CD4-positive, alpha-beta T cell (primary cell): ENCODE data around the gene PEX5. TPM values are rescaled to one million over a fixed set of nuclear protein-coding genes. Genes with fewer than 3 reads are reported as not detected.
"Not testable (repeated sequence)": the region's sequence is repeated elsewhere in the genome, so short reads cannot be mapped to it uniquely, and the experiment has no call there.

Experiments used
- ATAC-seq: fragments of 200-7000 bp; cut with Tn5 transposase; one replicate; pipeline ENCODE4 v1.10.0; 2022; ENCODE audit warnings: mild to moderate bottlenecking; ENCODE audit not compliant: poor library complexity
- CTCF ChIA-PET: fragments of 350-600 bp; sonication (Branson Sonifier 250); formaldehyde crosslinking; loops from one replicate; lab custom pipeline; 2021; ENCODE audit warnings: antibody characterized with exemption, inconsistent platforms; lab: Charles Lee
- POLR2A ChIA-PET: fragments of 350-600 bp; sonication (Branson Sonifier 250); formaldehyde crosslinking; loops from one replicate; lab custom pipeline; 2021; ENCODE audit warnings: antibody characterized with exemption, inconsistent platforms; lab: Charles Lee
- DNase-seq, 14 experiments: peaks; one replicate each; pipeline ENCODE4 v3.0.0-alpha.2; 2013 to 2020; ENCODE audit warnings: mixed read lengths in 2 of 14
- H3K27ac ChIP-seq, 2 donors: one replicate each; pipeline versions ENCODE4 v1.5.1 to v1.7.0; 2013; ENCODE audit warnings: low read length in 2 of 2, low read depth in 1 of 2, mild to moderate bottlenecking in 1 of 2
- H3K27me3 ChIP-seq, 2 experiments: 1 replicate in 1 of 2; 2 replicates in 1 of 2; pipeline versions ENCODE4 v1.6.1 to v1.7.0; 2013; ENCODE audit warnings: low read length in 2 of 2, control low read depth in 1 of 2, mild to moderate bottlenecking in 1 of 2, moderate library complexity in 1 of 2; ENCODE audit not compliant: insufficient read depth in 2 of 2, control insufficient read depth in 1 of 2
- H3K36me3 ChIP-seq: one replicate; pipeline ENCODE4 v1.6.1; 2013; ENCODE audit warnings: low read length, control low read depth; ENCODE audit not compliant: insufficient read depth
- H3K4me1 ChIP-seq: one replicate; pipeline ENCODE4 v1.6.1; 2013; ENCODE audit warnings: low read length, control low read depth; ENCODE audit not compliant: insufficient read depth
- H3K4me3 ChIP-seq: one replicate; pipeline ENCODE4 v1.5.1; 2013; ENCODE audit warnings: mild to moderate bottlenecking, low read length, moderate library complexity
- H3K9me3 ChIP-seq, 2 experiments: 1 replicate in 1 of 2; 2 replicates in 1 of 2; pipeline versions ENCODE4 v1.6.1 to v1.7.0; 2013; ENCODE audit warnings: low read length in 2 of 2, mild to moderate bottlenecking in 2 of 2, control low read depth in 1 of 2, moderate library complexity in 1 of 2; ENCODE audit not compliant: control insufficient read depth in 1 of 2, insufficient read depth in 1 of 2
- H3K27ac Mint-ChIP-seq: one replicate; pipeline ENCODE4 v1.8.0; 2020; ENCODE audit warnings: mixed read lengths
- H3K27me3 Mint-ChIP-seq: one replicate; pipeline ENCODE4 v1.8.0; 2021; ENCODE audit warnings: mixed read lengths
- H3K36me3 Mint-ChIP-seq: one replicate; pipeline ENCODE4 v1.8.0; 2021; ENCODE audit warnings: low read depth, mixed read lengths
- H3K4me1 Mint-ChIP-seq: one replicate; pipeline ENCODE4 v1.8.0; 2021; ENCODE audit warnings: low read depth, mixed read lengths
- H3K4me3 Mint-ChIP-seq: one replicate; pipeline ENCODE4 v1.8.0; 2020; ENCODE audit warnings: mild to moderate bottlenecking, mixed read lengths
- H3K9me3 Mint-ChIP-seq: one replicate; pipeline ENCODE4 v1.8.0; 2020; ENCODE audit warnings: mixed read lengths
- CTCF ChIP-seq: fragments of 200-600 bp; IDR thresholded peaks from one replicate; pipeline ENCODE4 v1.8.0; 2022; ENCODE audit warnings: antibody characterized with exemption, mild to moderate bottlenecking
- intact Hi-C, 2 experiments: fragments of 100-400 bp; cut with DNase I in 1 of 2; cut with micrococcal nuclease in 1 of 2; formaldehyde crosslinking; loops; one replicate each; pipeline versions ENCODE4 v1.15.1 to v1.9.0; 2023 to 2025; cut with DNase I, micrococcal nuclease
- total RNA-seq, 174 experiments: library from RNA in 2 of 174; stranded (reverse) in 2 of 174; gene quantifications; one replicate each; pipeline ENCODE4 v1.2.3 and lab custom pipeline; 2021 to 2026

Gene PEX5
- total RNA-seq, 2 experiments from 2014 or later, result 22.9 TPM

- ChIA-PET CTCF (no interaction called here), POLR2A (no interaction called here)
- no peak for DNase-seq
- Histone ChIP-seq H3K27ac (no peak overlapping the region), H3K9me3 (peaks cover 10 to 19% of the 10 kb centered on the region in 2 experiments), H3K36me3 (peaks cover 50% of the 10 kb centered on the region), H3K27me3 (no peaks in the 10 kb centered on the region), H3K4me3 (no peak overlapping the region), H3K4me1 (no peaks in the 10 kb centered on the region)
- H3K36me3 Mint-ChIP-seq, result peaks cover 69% of the 10 kb centered on the region
- H3K4me3 Mint-ChIP-seq, result no peak overlapping the region
- H3K27me3 Mint-ChIP-seq, result no peaks in the 10 kb centered on the region
- no peak overlapping the region for H3K27ac Mint-ChIP-seq
- no peak for TF ChIP-seq CTCF
- H3K9me3 Mint-ChIP-seq, result peaks cover 8% of the 10 kb centered on the region
- no peak for ATAC-seq
- intact Hi-C loops, result no loop called here
- no peaks in the 10 kb centered on the region for H3K4me1 Mint-ChIP-seq
Observed at GRCh38 chr12:7210642-7211151, 21.2 kb downstream of the PEX5 start.

GRCh38 chr12:7212678-7213077 is 23.2 kb downstream of the PEX5 start:
- H3K9me3 Mint-ChIP-seq, result peaks cover 8% of the 10 kb centered on the region

GRCh38 chr12:7213745-7214144 is 24.3 kb downstream of the PEX5 start:
- H3K4me3 ChIP-seq, H3K4me3 Mint-ChIP-seq, H3K27ac ChIP-seq, intact Hi-C loops, H3K27me3 ChIP-seq, ATAC-seq, H3K4me1 ChIP-seq, H3K27me3 Mint-ChIP-seq, H3K27ac Mint-ChIP-seq, H3K4me1 Mint-ChIP-seq, POLR2A ChIA-PET, DNase-seq, H3K9me3 Mint-ChIP-seq, CTCF ChIA-PET: not testable (repeated sequence)
- peaks cover 38% of the 10 kb centered on the region for H3K36me3 Mint-ChIP-seq
- peaks cover 25% of the 10 kb centered on the region for H3K36me3 ChIP-seq
- H3K9me3 ChIP-seq, result peaks cover 10 to 19% of the 10 kb centered on the region in 2 experiments

More at GRCh38 chr12:7212678-7213077, 23.2 kb downstream of the PEX5 start:
- no peaks in the 10 kb centered on the region for H3K27me3 Mint-ChIP-seq
- H3K4me3 Mint-ChIP-seq, result no peak overlapping the region
- ChIA-PET CTCF (interaction anchor here (0.7 kb wide), 1 partner anchor 143 kb away, joined by 3 read pairs; no protein-coding TSS in a partner anchor), POLR2A (no interaction called here)
- DNase-seq, result no peak
- H3K36me3 ChIP-seq, result peaks cover 36% of the 10 kb centered on the region
- no peak for TF ChIP-seq CTCF
- peaks cover 49% of the 10 kb centered on the region for H3K36me3 Mint-ChIP-seq
- peaks cover 10 to 19% of the 10 kb centered on the region in 2 experiments for H3K9me3 ChIP-seq
- H3K4me1 Mint-ChIP-seq, result no peaks in the 10 kb centered on the region
- intact Hi-C loops, result no loop called here
- H3K27me3 ChIP-seq, result no peaks in the 10 kb centered on the region
- no peak overlapping the region for H3K27ac ChIP-seq
- no peak overlapping the region for H3K4me3 ChIP-seq
- ATAC-seq, result no peak
- no peak overlapping the region for H3K27ac Mint-ChIP-seq
- H3K4me1 ChIP-seq, result no peaks in the 10 kb centered on the region

GRCh38 chr12:7217475-7218069 is 28.1 kb downstream of the PEX5 start:
- intact Hi-C loops, result no loop called here
- ATAC-seq, result no peak
- CTCF ChIA-PET, result no interaction called here

More at GRCh38 chr12:7217475-7218069, 28.1 kb downstream of the PEX5 start:
- Mint-ChIP-seq H3K36me3 (peaks cover 5% of the 10 kb centered on the region), H3K27me3 (no peaks in the 10 kb centered on the region), H3K9me3 (peaks cover under 1% of the 10 kb centered on the region), H3K4me3 (no peak overlapping the region), H3K4me1 (no peaks in the 10 kb centered on the region), H3K27ac (no peak overlapping the region)
- Histone ChIP-seq H3K9me3 (peaks cover 3% of the 10 kb centered on the region in 2 experiments), H3K4me3 (no peak overlapping the region), H3K27ac (no peak overlapping the region), H3K4me1 (no peaks in the 10 kb centered on the region), H3K27me3 (no peaks in the 10 kb centered on the region), H3K36me3 (no peaks in the 10 kb centered on the region)
- POLR2A ChIA-PET, result no interaction called here
- no peak for DNase-seq
- TF ChIP-seq CTCF, result no peak
